ENCODE measurements around the gene MALT1.

MALT1 gene

GRCh38 chr18:58670404-58671110, 708 bp upstream of the MALT1 start:
- H3K9ac ChIP-seq (ENCODE audit: insufficient read length), result peak overlapping the region; percentile 59
- H3K36me3 ChIP-seq (ENCODE audit: insufficient read depth, low read length), result no peaks in the 10 kb centered on the region
- no peak for DNase-seq (ENCODE audit: low read depth, low spot score)
- H3K4me3 ChIP-seq, result peak overlapping the region; percentile 78
- TF ChIP-seq EZH2 (IDR thresholded peaks at IDR 0.05) (no peak), FOXP2 (optimal IDR thresholded peaks at IDR 0.05; ENCODE audit: control extremely low read depth, extremely low read length, insufficient read depth) (no peak), POLR2AphosphoS5 (IDR thresholded peaks at IDR 0.05; ENCODE audit: borderline replicate concordance, low read depth, low read length) (no peak)
- no peak overlapping the region for H3K27ac ChIP-seq
- no peaks in the 10 kb centered on the region for H3K9me3 ChIP-seq (ENCODE audit: low read depth, low read length)

- Histone ChIP-seq H3K9ac (ENCODE audit: insufficient read length) (peak overlapping the region; percentile 69), H3K9me3 (ENCODE audit: low read depth, low read length) (no peaks in the 10 kb centered on the region), H3K36me3 (ENCODE audit: insufficient read depth, low read length) (no peaks in the 10 kb centered on the region), H3K4me3 (peak overlapping the region; percentile 78), H3K27ac (no peak overlapping the region)
- TF ChIP-seq FOXP2 (optimal IDR thresholded peaks at IDR 0.05; ENCODE audit: control extremely low read depth, extremely low read length, insufficient read depth), result no peak
- TF ChIP-seq EZH2 (IDR thresholded peaks at IDR 0.05), result no peak
- TF ChIP-seq POLR2AphosphoS5 (IDR thresholded peaks at IDR 0.05; ENCODE audit: borderline replicate concordance, low read depth, low read length), result no peak
- DNase-seq (ENCODE audit: low read depth, low spot score), result no peak
Observed at GRCh38 chr18:58671632-58672564, 633 bp downstream of the MALT1 start.

- Histone ChIP-seq H3K9ac (ENCODE audit: insufficient read length) (no peak overlapping the region), H3K27ac (no peak overlapping the region), H3K9me3 (ENCODE audit: low read depth, low read length) (no peaks in the 10 kb centered on the region), H3K4me3 (no peak overlapping the region), H3K36me3 (ENCODE audit: insufficient read depth, low read length) (no peaks in the 10 kb centered on the region)
- TF ChIP-seq EZH2 (IDR thresholded peaks at IDR 0.05) (no peak), POLR2AphosphoS5 (IDR thresholded peaks at IDR 0.05; ENCODE audit: borderline replicate concordance, low read depth, low read length) (no peak), FOXP2 (optimal IDR thresholded peaks at IDR 0.05; ENCODE audit: control extremely low read depth, extremely low read length, insufficient read depth) (no peak)
- no peak for DNase-seq (ENCODE audit: low read depth, low spot score)
Observed at GRCh38 chr18:58674159-58674558, 2.9 kb downstream of the MALT1 start.

GRCh38 chr18:58674863-58675472, 3.7 kb downstream of the MALT1 start:
- no peaks in the 10 kb centered on the region for H3K9me3 ChIP-seq (ENCODE audit: low read depth, low read length)
- no peak overlapping the region for H3K27ac ChIP-seq
- no peak overlapping the region for H3K4me3 ChIP-seq
- no peak overlapping the region for H3K9ac ChIP-seq (ENCODE audit: insufficient read length)
- no peak for TF ChIP-seq FOXP2 (optimal IDR thresholded peaks at IDR 0.05; ENCODE audit: control extremely low read depth, extremely low read length, insufficient read depth)
- no peak for TF ChIP-seq EZH2 (IDR thresholded peaks at IDR 0.05)
- TF ChIP-seq POLR2AphosphoS5 (IDR thresholded peaks at IDR 0.05; ENCODE audit: borderline replicate concordance, low read depth, low read length), result no peak
- no peak for DNase-seq (ENCODE audit: low read depth, low spot score)
- H3K36me3 ChIP-seq (ENCODE audit: insufficient read depth, low read length), result no peaks in the 10 kb centered on the region

GRCh38 chr18:58676270-58676669, 5.0 kb downstream of the MALT1 start:
- Histone ChIP-seq H3K9me3 (ENCODE audit: low read depth, low read length) (no peaks in the 10 kb centered on the region), H3K27ac (no peak overlapping the region), H3K36me3 (ENCODE audit: insufficient read depth, low read length) (no peaks in the 10 kb centered on the region), H3K4me3 (no peak overlapping the region), H3K9ac (ENCODE audit: insufficient read length) (no peak overlapping the region)
- TF ChIP-seq FOXP2 (optimal IDR thresholded peaks at IDR 0.05; ENCODE audit: control extremely low read depth, extremely low read length, insufficient read depth) (no peak), EZH2 (IDR thresholded peaks at IDR 0.05) (no peak), POLR2AphosphoS5 (IDR thresholded peaks at IDR 0.05; ENCODE audit: borderline replicate concordance, low read depth, low read length) (no peak)
- no peak for DNase-seq (ENCODE audit: low read depth, low spot score)

- peaks cover 7% of the 10 kb centered on the region; the same call in 1 of the 2 replicates for H3K36me3 ChIP-seq (ENCODE audit: insufficient read depth, low read length)
- H3K9ac ChIP-seq (ENCODE audit: insufficient read length), result peak overlapping the region; percentile 8
- DNase-seq (ENCODE audit: low read depth, low spot score), result peak; percentile 83
- no peaks in the 10 kb centered on the region for H3K9me3 ChIP-seq (ENCODE audit: low read depth, low read length)
- peak overlapping the region; percentile 50 for H3K4me3 ChIP-seq
- peak overlapping the region; percentile 90 for H3K27ac ChIP-seq
- TF ChIP-seq EZH2 (IDR thresholded peaks at IDR 0.05) (no peak), POLR2AphosphoS5 (IDR thresholded peaks at IDR 0.05; ENCODE audit: borderline replicate concordance, low read depth, low read length) (peak; percentile 77), FOXP2 (optimal IDR thresholded peaks at IDR 0.05; ENCODE audit: control extremely low read depth, extremely low read length, insufficient read depth) (no peak)
Observed at GRCh38 chr18:58682429-58683069, 11.3 kb downstream of the MALT1 start.

- TF ChIP-seq EZH2 (IDR thresholded peaks at IDR 0.05), result no peak
- TF ChIP-seq POLR2AphosphoS5 (IDR thresholded peaks at IDR 0.05; ENCODE audit: borderline replicate concordance, low read depth, low read length), result no peak
- no peak for TF ChIP-seq FOXP2 (optimal IDR thresholded peaks at IDR 0.05; ENCODE audit: control extremely low read depth, extremely low read length, insufficient read depth)
- no peak overlapping the region for H3K4me3 ChIP-seq
- no peak overlapping the region for H3K27ac ChIP-seq
Observed at GRCh38 chr18:58687871-58688308, 16.6 kb downstream of the MALT1 start.

More at GRCh38 chr18:58687871-58688308, 16.6 kb downstream of the MALT1 start:
- Histone ChIP-seq H3K9ac (ENCODE audit: insufficient read length) (no peak overlapping the region), H3K36me3 (ENCODE audit: insufficient read depth, low read length) (peaks cover 7% of the 10 kb centered on the region; the same call in 1 of the 2 replicates), H3K9me3 (ENCODE audit: low read depth, low read length) (no peaks in the 10 kb centered on the region)
- DNase-seq (ENCODE audit: low read depth, low spot score), result no peak
